ENCODE results near the gene EQTN.

Gene EQTN

DNA sequence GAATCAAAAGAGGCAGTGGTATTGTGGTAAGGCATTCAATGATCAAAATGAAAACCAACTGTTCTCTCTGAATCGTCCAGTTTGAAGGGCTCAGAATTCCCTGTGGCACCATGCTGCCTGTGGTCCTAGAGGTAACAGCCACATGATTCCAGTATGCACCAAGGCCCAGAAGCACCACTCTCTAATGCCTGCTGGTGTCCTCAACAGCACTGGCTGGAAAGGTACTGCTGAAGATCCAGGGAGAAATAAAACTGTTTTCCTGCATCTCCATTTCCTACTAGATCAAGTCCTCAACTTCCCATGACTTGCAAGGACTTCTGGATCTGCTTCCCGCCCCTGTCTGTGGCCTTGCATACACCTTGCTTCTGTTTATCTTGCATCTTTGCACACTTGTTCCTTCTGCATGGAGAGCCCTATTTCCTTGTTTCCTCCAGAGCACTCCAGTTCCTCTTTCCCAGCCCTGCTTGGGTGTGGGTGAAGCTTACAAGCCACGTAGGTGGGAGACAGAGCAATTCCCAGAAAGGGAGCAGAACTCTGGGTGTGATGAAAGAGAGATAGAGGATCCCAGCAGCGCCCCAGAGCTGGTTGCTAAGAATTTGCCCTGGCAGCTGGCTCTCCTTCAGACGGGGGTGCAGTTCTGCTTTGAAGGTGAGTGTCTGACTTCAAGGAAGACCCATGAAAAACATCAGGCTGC is 41.0 kb upstream of the EQTN start:
- TF ChIP-seq CTCF (IDR thresholded peaks at IDR 0.05; ENCODE audit: borderline replicate concordance, insufficient read depth, low read depth, low read length): no peak
- H3K4me3 ChIP-seq (ENCODE audit: low read depth, low read length): no peak overlapping the region

DNA sequence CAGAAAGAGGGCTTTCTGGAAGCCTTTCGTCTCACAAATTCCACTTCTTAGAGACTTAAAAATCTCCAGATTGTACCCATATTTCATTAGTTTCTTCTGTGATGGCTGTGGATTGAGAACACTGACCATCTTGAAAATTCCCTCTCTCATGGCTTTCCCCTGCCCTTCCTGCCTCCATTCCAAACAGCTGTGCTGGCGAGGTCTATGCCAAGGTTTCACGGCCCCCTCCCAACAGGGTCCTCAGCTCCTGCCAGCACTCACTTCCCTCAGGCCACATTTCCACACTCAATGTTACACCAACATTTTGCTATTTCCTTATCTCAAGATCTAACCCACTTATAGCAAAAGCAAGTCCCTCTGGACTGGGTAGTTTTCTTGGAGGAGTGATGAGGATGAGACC is 40.3 kb upstream of the EQTN start:
- H3K4me3 ChIP-seq (ENCODE audit: low read depth, low read length): no peak overlapping the region
- no peak for TF ChIP-seq CTCF (IDR thresholded peaks at IDR 0.05; ENCODE audit: borderline replicate concordance, insufficient read depth, low read depth, low read length)

- no peak overlapping the region for H3K4me3 ChIP-seq (ENCODE audit: low read depth, low read length)
- no peak for TF ChIP-seq CTCF (IDR thresholded peaks at IDR 0.05; ENCODE audit: borderline replicate concordance, insufficient read depth, low read depth, low read length)
These were observed 39.9 kb upstream of the EQTN start for GRCh38 chr9:27336829-27337228.

DNA sequence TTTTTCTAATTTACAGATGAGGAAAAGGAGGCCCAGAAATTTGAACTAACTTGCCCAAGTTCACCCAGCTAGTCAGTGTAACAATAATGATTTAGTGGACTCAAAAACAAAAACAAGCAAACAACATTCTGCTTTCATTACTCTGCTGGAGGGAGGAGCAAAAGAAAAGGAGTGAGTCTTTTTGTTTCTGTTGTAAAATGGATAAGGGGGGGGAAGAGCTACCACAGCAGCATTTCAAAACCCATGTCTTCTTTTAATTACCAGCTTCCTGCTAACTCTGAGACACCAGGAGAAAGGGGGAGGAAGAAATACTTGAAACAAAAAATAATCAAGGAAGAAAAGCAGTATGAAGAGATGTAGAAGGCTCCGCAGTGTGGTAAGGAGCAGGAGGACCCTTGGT is 39.2 kb upstream of the EQTN start:
- no peak overlapping the region for H3K4me3 ChIP-seq (ENCODE audit: low read depth, low read length)
- TF ChIP-seq CTCF (IDR thresholded peaks at IDR 0.05; ENCODE audit: borderline replicate concordance, insufficient read depth, low read depth, low read length): no peak

DNA sequence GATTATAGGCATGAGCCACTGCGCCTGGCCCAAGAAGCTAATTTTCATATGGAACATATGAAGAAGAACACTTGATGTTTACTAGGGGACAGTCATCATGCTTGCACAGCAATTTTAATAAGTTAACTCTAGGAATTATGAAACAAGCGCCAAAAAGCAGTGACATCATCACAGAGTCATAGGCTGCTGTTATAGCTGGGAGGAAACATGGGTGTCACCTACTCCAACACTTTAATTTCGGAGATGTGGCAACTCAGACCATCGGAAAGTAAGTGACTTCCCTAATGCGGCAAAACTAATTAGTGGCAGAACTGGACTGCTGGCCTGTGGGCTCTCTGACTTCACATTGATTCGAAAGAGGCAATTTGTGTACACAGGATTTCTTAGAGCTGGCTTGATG is 38.1 kb upstream of the EQTN start:
- no peak for TF ChIP-seq CTCF (IDR thresholded peaks at IDR 0.05; ENCODE audit: borderline replicate concordance, insufficient read depth, low read depth, low read length)

DNA sequence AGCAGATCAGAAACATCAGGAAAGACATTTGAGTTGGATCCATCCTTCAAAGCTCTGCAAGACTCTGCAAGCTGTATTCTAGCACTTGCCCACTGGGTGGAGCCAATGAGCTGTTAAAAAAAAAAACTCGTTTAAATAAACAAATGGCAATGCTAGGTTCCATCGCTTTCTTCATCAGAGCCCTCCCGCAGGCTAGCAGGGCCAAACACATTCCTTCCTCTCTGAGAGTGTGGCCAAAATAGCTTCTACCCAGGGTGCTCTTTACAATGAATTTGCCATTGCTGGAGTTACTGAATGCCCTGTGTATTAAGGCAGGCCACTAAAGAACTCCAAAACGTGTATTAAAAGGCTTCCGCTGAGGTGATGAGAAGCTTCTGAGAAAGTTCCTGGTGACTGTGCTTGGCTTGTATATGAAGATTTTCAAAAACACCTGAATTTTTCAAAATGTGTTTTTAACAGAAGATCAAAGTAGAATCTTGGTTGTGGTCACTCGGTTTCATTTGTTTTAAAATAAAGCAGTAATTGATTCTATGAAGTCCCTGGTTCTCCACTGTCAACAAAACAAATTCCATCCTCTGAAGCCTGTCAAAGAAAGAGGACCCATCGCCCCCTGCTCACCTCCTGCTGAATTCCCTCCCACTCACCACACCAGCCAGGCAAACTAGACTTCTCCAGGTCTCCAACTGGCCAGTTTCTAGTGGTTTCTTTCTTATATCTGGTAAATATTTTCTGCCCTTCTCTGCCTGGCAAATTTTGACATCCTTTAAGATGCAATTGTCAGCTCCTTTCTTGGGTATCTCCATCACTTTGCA is 36.5 kb upstream of the EQTN start:
- H3K4me3 ChIP-seq (ENCODE audit: low read depth, low read length): no peak overlapping the region
- TF ChIP-seq CTCF (IDR thresholded peaks at IDR 0.05; ENCODE audit: borderline replicate concordance, insufficient read depth, low read depth, low read length): peak; percentile 63

More for the DNA sequence above, 38.1 kb upstream of the EQTN start:
- H3K4me3 ChIP-seq (ENCODE audit: low read depth, low read length): no peak overlapping the region

- no peak for TF ChIP-seq CTCF (IDR thresholded peaks at IDR 0.05; ENCODE audit: borderline replicate concordance, insufficient read depth, low read depth, low read length)
These were observed 34.4 kb upstream of the EQTN start for GRCh38 chr9:27331393-27331792.

More at GRCh38 chr9:27331393-27331792, 34.4 kb upstream of the EQTN start:
- H3K4me3 ChIP-seq (ENCODE audit: low read depth, low read length): no peak overlapping the region

Measured in GM12875 (cell line).